Fibroblast of the conjunctiva (primary cell): Measurements from ENCODE around the gene C1QC.
A peak's percentile ranks its signal among the peaks of the same experiment; 100 is the strongest.

Experiments
- DNase-seq: peaks from one replicate; pipeline ENCODE4 v3.0.0-alpha.2; 2010; ENCODE audit warnings: low read depth

The C1QC gene

GRCh38 chr1:22643381-22643780 lies at the start of gene C1QC:
TSS of gene C1QC (plus strand) at chr1:22643633. CDS start at chr1:22644024, 391 bp downstream.
- no peak for DNase-seq

- DNase-seq = no peak
Measured at GRCh38 chr1:22594396-22594795, 49.0 kb upstream of the C1QC start.

DNA sequence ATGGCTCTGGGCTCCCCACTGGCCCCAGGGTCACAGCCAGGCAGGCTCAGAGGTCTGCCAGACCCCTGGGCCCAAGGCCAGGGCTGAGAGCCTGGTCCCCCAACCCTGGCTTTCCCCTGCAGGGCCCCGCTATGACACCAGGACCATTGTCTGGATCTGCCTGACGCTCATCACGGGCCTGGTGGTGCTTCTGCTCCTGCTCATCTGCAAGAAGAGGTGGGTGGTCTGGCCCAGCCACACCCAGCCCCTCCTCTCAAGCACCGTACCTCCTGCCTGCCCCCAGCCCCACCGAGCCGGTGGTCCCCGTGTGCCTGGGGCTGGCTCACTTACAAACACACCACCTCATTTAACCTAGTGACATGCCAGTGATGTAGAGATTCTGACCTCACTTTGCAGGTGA lies 48.3 kb upstream of the C1QC start:
- no peak for DNase-seq

DNA sequence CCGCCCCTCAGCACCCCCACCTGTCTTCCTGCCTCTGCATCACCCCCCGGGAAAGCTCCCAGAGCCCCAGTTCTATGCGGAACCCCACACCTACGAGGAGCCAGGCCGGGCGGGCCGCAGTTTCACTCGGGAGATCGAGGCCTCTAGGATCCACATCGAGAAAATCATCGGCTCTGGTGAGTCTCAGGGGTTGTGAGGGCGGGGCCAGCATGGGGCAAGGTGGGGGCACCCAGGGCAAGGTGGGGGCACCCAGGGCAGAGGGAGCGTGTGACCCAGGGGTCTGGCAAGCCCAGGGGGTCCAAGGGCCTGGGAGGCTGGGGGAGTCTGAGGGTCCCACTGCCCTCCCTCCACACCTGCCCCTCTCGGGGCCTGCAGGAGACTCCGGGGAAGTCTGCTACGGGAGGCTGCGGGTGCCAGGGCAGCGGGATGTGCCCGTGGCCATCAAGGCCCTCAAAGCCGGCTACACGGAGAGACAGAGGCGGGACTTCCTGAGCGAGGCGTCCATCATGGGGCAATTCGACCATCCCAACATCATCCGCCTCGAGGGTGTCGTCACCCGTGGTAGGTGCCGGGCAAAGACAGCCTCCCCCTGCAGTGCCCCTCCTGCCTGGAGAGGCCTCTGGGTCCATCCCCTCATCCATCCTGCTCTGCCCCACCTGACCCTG lies 46.0 kb upstream of the C1QC start:
- no peak for DNase-seq

DNA sequence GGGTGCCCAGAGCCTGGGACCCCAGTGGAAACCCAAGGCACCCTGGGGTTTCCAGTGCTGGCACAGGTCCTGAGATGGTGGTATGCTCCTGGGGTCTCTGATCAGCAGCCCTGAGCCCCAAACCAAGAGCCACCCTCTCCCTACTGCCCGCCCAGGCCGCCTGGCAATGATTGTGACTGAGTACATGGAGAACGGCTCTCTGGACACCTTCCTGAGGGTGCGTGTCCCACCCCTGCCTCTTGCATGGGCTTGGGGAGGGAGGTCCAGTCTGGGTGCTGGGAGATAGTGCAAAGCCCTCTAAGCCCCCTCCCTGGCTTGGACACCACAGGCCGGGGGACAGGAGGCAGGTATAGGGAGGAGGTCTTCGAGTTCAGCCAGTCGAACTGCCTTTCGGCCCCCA lies 45.4 kb upstream of the C1QC start:
- no peak for DNase-seq

DNA sequence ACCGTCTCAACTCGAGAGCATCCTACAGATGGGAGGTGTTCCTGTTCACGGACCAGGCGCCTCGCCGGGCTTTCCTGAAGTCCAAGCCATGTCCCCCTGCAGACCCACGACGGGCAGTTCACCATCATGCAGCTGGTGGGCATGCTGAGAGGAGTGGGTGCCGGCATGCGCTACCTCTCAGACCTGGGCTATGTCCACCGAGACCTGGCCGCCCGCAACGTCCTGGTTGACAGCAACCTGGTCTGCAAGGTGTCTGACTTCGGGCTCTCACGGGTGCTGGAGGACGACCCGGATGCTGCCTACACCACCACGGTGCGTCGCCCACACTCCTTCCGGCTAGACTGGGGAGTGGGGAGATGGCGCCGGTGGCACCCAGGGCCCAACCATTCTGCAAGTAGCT lies 44.7 kb upstream of the C1QC start:
- DNase-seq = no peak

DNA sequence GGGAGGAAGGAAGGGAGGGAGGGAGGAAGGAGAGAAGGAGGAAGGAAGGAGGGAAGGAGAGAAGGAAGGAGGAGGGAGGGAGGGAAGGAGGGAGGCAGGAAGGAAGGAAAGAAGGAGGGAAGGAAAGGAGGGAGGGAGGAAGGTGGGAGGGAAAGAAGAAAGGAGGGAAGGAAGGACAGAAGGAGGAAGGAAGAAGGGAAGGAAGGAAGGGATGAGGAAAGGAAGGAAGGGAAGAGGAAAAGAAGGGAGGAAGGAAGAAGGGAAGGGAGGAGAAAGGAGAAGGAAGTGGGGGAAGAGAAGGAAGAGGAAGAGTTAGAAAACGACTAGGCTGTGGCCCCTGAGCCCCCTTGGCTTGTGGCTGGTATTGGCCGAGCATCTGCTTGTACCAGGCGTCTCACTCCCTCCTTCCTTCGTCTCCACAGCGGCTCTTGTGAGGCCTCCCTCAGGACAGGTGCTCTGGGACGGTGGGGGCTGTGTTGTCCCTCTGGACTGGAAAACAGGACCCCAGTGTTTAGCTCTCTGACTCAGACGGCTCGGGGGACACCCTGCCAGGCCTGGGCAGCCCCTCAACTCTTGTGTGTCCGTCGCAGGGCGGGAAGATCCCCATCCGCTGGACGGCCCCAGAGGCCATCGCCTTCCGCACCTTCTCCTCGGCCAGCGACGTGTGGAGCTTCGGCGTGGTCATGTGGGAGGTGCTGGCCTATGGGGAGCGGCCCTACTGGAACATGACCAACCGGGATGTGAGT lies 43.2 kb upstream of the C1QC start:
- DNase-seq = no peak

GRCh38 chr1:22600817-22601605 lies 42.4 kb upstream of the C1QC start:
- no peak for DNase-seq

DNA sequence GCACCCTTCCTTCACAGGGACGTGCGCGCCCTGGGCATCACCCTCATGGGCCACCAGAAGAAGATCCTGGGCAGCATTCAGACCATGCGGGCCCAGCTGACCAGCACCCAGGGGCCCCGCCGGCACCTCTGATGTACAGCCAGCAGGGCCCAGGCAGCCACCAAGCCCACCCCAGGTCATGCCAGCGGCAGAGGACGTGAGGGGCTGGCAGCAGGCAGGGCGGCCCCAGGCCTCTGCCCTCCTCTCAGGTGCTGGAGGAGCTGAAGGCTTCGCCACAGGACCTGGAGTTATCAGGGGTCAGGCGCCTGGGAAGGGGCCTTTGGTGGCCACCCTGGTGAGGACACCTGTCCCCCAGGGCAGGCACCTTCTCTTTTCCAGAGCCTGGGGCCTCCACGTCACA lies 41.8 kb upstream of the C1QC start:
- no peak for DNase-seq

- DNase-seq = no peak
Measured at GRCh38 chr1:22602060-22602740, 41.2 kb upstream of the C1QC start.

- no peak for DNase-seq
Measured at GRCh38 chr1:22606161-22606560, 37.3 kb upstream of the C1QC start.

GRCh38 chr1:22607154-22607553 lies 36.3 kb upstream of the C1QC start:
- DNase-seq = no peak

- no peak for DNase-seq
Measured at GRCh38 chr1:22608361-22608760, 35.1 kb upstream of the C1QC start.

DNA sequence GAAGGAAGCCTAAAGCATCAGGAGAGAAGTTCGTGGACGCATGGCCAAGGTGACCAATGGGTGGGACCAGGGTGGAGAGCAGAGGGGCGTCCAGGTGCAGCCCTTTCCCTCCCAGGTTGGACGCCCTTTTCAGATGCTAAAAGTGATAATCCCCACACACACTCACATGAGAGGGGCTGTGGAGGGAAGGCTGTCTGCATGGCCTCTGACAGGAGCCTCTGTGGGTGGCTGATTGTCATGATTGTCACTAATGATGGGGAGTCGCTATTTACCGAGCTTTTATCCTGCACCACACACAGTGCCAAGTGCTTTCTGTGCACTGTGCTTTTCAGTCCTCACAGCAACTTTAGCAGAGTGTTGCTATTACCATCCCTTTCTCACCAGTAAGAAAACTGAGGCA lies 34.1 kb upstream of the C1QC start:
- DNase-seq = no peak

DNA sequence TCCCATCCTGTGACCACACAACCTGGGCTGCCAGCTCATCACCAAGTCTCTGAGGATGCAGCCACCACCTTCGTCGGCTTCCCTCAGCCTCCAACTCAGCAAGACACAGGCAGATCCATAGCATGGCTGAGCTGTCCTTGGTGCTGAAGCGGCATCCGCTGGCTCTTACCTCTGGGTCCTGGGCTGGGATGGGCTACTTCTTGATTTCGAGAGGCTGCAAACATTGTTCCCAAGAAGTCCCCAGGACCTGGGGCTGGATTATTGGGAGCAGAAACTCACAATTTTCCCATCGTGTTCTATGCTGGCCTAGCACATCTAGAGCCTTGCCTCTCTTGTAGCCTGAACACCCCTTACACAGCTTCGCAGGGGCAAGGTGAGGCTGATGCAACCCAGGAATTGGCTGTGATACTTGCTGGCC lies 31.9 kb upstream of the C1QC start:
- DNase-seq = peak; percentile 9

DNA sequence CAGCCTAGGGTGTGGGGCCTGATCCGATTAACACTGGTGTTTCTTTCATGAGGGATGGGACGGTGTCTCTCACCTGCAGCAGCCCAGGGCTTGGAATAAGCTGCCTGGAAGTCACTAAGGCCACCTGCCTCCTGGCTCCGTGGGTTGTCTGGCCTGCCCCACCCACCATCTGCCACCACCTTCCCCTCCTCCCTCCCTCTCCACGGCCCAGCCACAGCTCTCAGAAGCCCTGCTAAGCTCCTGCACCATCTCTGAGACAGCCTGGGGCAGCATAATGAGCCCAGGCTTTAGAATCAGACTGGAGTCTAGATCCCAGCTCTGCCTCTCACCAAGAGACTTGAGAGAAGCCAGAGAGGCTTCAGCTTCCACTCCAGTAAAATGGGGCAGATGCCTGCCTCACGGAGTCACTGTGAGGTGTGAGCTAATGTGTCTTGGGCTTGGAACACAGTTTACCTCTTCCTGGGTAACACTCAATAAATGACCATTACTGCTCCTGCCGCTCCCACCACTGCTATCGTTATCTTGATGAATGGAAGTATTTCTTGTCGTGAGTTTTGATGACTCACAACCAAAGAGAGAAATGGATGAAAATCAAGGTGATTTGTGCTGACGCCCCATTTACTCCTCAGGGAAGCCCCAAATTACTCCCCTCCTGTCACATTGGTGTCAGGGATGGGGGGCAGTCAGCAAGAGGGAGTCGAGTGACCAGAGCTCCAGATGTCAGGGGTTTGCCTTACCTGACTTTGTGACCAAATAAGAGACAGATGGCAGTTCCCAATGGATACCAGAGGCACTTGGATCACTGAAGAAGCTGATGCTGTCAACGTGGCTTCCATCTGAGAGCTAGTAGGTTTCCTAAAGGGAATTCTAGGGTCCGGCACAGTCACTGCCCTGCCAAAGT lies 30.5 kb upstream of the C1QC start:
- DNase-seq = no peak

DNA sequence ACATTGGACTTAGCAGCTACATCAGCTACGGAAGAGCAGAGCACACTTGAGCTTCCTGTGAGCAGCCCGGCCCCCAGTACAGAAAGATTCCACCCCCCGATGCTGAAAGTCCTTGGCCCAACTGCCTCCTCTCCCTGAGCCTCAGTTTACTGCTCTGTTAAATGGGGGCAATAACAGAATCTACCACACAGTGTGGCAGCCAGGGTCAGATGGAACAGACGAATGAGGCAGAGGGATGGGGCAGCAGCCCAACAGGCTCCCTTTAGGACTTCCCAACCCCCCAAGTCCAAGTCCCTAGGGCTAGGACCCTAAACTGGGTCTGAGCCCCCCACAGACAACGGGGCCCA lies 29.9 kb upstream of the C1QC start:
- DNase-seq = no peak

DNA sequence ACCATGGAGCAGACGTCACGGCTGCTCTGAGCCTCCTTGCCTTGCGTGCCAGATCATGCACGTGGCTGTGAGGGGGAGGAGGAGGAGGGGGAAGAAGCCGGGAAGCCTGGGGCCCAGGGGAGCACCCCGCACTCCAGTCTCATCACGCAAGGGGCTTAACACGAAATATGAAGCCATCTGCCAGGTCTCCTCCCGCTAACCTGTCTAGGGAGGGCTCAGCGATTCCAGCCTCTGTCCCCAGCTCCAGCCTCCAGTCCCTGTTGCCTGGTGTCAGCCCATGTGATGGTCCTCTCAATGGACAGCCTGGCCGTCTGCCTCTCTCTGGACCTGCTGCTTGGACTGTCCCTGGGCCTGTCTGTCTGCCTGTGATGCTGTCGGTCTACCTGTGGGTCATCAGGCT lies 29.5 kb upstream of the C1QC start:
- no peak for DNase-seq

DNA sequence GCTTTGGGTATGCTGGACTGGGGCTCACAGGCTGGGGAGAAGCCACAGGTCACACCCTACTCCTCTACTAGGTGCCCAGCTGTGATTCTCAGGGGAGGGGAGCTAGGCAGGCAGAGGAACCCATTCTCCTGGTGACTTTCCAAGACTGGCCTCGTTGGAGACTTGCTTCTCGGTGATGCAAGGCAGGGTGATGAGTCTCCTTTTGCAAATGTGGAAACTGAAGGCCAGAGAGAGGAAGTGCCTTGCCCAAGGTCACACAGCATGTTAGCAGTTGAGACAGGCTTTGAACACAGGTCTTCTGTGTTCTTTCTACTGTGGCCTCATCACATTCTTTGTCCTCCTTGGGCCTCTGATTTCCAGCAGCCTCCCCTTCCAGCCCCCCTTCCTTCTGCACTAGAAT lies 27.5 kb upstream of the C1QC start:
- no peak for DNase-seq

- DNase-seq = no peak
Measured at GRCh38 chr1:22616571-22616970, 26.9 kb upstream of the C1QC start.

DNA sequence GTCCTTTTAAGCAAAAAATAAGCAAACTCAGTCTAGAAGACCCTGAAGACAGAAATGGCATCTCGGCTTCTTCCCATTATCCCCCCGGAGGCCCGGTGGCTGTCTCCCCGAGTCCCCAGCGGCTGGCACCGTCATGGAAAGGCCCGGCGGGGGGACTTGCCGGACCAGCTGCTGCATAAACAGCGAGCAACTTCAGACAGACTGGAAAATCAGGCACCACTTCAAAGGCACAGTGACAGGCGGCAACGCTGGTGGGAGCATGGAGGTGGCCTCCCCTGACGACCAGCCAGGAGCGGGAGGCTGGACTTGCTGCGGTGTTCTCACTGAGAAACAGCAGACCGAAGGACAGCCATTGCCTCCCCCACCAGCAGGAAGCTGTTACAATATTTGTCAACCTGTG lies 25.4 kb upstream of the C1QC start:
- DNase-seq = no peak

GRCh38 chr1:22619252-22619651 lies 24.2 kb upstream of the C1QC start:
- no peak for DNase-seq
